Transverse colon (tissue), 4 donors: ENCODE results near the gene EML6. TPM values are rescaled to one million over a fixed set of nuclear protein-coding genes. Genes with fewer than 3 reads are reported as not detected.

ENCODE experiments used
- DNase-seq: peaks from one replicate; pipeline ENCODE4 v3.0.0-alpha.2; 2019
- H3K27ac ChIP-seq, 4 donors: fragments of 200-600 bp; sonication (generic); 2 replicates each; pipeline ENCODE4 v1.5.1; 2016 to 2018; ENCODE audit warnings: inconsistent platforms in 4 of 4
- H3K27me3 ChIP-seq: fragments of 200-600 bp; sonication (generic); 2 replicates; pipeline ENCODE4 v1.5.1; 2017; ENCODE audit warnings: inconsistent platforms
- H3K36me3 ChIP-seq, 4 donors: fragments of 200-600 bp; sonication (generic); 2 replicates each; pipeline ENCODE4 v1.5.1; 2017 to 2019; ENCODE audit warnings: inconsistent platforms in 4 of 4
- H3K4me1 ChIP-seq, 4 donors: fragments of 200-600 bp; sonication (generic); 2 replicates each; pipeline ENCODE4 v1.5.1; 2017 to 2020; ENCODE audit warnings: inconsistent platforms in 4 of 4
- H3K4me3 ChIP-seq, 4 donors: fragments of 200-600 bp; sonication (generic); 1 replicate in 1 of 4; 2 replicates in 3 of 4; pipeline versions ENCODE4 v1.5.1 to v1.6.1; 2017 to 2019; ENCODE audit warnings: inconsistent platforms in 4 of 4
- H3K9me3 ChIP-seq, 2 donors: fragments of 200-600 bp; sonication (generic); 2 replicates each; pipeline ENCODE4 v1.5.1; 2017 to 2019; ENCODE audit warnings: inconsistent platforms in 2 of 2
- EP300 ChIP-seq: sonication (generic); formaldehyde crosslinking; IDR thresholded peaks from one replicate; pipeline ENCODE4 v1.6.1; 2017; ENCODE audit warnings: antibody characterized with exemption, low read depth
- POLR2A ChIP-seq: fragments of 450-650 bp; IDR thresholded peaks from one replicate; pipeline ENCODE4 v1.6.1; 2016; ENCODE audit warnings: antibody characterized with exemption, mild to moderate bottlenecking, moderate library complexity
- POLR2AphosphoS5 ChIP-seq, 3 donors: sonication (generic); formaldehyde crosslinking; IDR thresholded peaks; one replicate each; pipeline ENCODE4 v1.6.1; 2016; ENCODE audit warnings: antibody characterized with exemption in 3 of 3
- WGBS, 2 donors: methylation state at CpG; one replicate each; pipeline ENCODE4 v1.1.5; 2018; ENCODE audit warnings: low coverage in 1 of 2; 5-methylcytosine and 5-hydroxymethylcytosine counted together
- in situ Hi-C, 4 donors: fragments of 200-750 bp; cut with MboI; loops; one replicate each; pipeline versions ENCODE4 v1.15.0 to v1.15.1; 2017; ENCODE audit warnings: low sequenced_read_pairs in 3 of 4, low pct_ligation_motif_present in 1 of 4, low pct_unique_long_range_greater_than_20kb in 1 of 4
- intact Hi-C: fragments of 100-400 bp; cut with DNase I; formaldehyde crosslinking; loops from one replicate; pipeline ENCODE4 v1.15.1; 2023; ENCODE audit warnings: low total_unique reads
- total RNA-seq, 4 donors: library from RNA; depleted of rRNA; stranded (reverse); fragments of >200 nt; gene quantifications; one replicate each; pipeline ENCODE4 v1.1.0, GENCODE V29; 2016
- TF ChIP-seq, protein P1 (sequence below), 5 experiments: fragments of 200-600 bp in 3 of 5; fragments of 450-650 bp in 2 of 5; sonication (generic) in 3 of 5; IDR thresholded peaks; 1 replicate in 2 of 5; 2 replicates in 3 of 5; pipeline ENCODE4 v1.5.1; 2016 to 2017; ENCODE audit warnings: antibody characterized with exemption in 5 of 5, inconsistent platforms in 3 of 5, mild to moderate bottlenecking in 2 of 5, moderate library complexity in 1 of 5

The EML6 gene
- total RNA-seq, 4 donors from 2014 or later = 1.5 to 8.2 (median 3.4) TPM

DNA sequence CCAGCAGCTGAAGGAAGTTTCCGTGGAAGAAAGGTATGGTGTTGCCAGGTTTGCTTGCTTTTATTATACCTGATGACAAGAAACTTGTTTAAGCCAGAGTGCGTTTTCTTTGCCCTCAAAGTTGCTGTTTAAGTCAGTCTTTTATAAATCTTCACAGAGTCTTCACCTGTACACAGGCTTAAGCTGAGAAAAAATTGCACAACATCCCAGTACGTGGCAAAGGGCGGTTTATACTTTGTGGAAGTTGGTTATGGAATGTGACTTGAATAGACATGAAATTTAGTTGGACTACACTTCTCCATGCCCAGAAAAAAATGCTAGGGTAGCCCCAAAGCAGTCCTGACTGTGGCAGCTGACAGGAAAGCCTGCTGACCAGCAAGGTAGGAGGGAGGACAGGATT, 205.3 kb downstream of the EML6 start:
- WGBS, 2 donors = 67 to 88% methylated on average over 1 to 4 of the region's 4 CpGs
- intact Hi-C loops = no loop called here
- no peak overlapping the region for H3K4me3 ChIP-seq
- H3K27me3 ChIP-seq = no peaks in the 10 kb centered on the region
- in situ Hi-C loops = no loop called here
- H3K36me3 ChIP-seq = no peaks in the 10 kb centered on the region
- H3K27ac ChIP-seq = no peak overlapping the region
- no peak for DNase-seq
- no peaks in the 10 kb centered on the region for H3K9me3 ChIP-seq
- no peaks in the 10 kb centered on the region for H3K4me1 ChIP-seq
- TF ChIP-seq, protein P1, sequence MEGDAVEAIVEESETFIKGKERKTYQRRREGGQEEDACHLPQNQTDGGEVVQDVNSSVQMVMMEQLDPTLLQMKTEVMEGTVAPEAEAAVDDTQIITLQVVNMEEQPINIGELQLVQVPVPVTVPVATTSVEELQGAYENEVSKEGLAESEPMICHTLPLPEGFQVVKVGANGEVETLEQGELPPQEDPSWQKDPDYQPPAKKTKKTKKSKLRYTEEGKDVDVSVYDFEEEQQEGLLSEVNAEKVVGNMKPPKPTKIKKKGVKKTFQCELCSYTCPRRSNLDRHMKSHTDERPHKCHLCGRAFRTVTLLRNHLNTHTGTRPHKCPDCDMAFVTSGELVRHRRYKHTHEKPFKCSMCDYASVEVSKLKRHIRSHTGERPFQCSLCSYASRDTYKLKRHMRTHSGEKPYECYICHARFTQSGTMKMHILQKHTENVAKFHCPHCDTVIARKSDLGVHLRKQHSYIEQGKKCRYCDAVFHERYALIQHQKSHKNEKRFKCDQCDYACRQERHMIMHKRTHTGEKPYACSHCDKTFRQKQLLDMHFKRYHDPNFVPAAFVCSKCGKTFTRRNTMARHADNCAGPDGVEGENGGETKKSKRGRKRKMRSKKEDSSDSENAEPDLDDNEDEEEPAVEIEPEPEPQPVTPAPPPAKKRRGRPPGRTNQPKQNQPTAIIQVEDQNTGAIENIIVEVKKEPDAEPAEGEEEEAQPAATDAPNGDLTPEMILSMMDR (IDR thresholded peaks at IDR 0.05) = no peak
- TF ChIP-seq POLR2AphosphoS5 (IDR thresholded peaks at IDR 0.05) (no peak), POLR2A (no peak), EP300 (no peak)

DNA sequence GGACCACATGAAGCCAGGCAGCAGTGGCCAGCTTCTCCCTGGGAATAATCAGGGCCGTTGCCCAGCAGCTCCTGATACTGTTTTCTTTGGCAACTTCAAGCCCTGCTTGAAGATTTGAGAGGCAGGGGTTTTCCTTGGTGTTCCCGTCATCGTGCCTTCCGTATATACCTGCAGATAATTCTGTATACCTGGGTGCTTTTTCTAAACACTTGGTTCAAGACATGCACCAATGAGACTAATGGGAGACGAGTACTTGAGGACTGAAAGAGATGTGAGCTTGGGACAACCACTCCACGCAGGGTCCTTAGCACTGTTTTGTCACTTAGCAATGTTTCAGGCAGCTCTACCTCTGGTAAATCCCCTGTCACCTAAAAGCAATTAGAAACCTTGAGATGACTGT, 208.0 kb downstream of the EML6 start:
- intact Hi-C loops = no loop called here
- TF ChIP-seq POLR2A (no peak), POLR2AphosphoS5 (IDR thresholded peaks at IDR 0.05) (no peak), EP300 (no peak)
- TF ChIP-seq, protein P1 (IDR thresholded peaks at IDR 0.05) = no peak
- WGBS, 2 donors = 90 to 94% methylated on average over 2 to 6 of the region's 6 CpGs

GRCh38 chr2:54935389-54935788, 211.9 kb downstream of the EML6 start:
- 89 to 92% methylated on average over 4 of the region's 4 CpGs for WGBS, 2 donors
- Histone ChIP-seq H3K4me1 (no peaks in the 10 kb centered on the region), H3K36me3 (no peaks in the 10 kb centered on the region), H3K9me3 (peaks cover 0 to 10% of the 10 kb centered on the region in 2 donors), H3K27me3 (no peaks in the 10 kb centered on the region), H3K4me3 (no peak overlapping the region), H3K27ac (no peak overlapping the region)
- DNase-seq = no peak
- no peak for TF ChIP-seq POLR2AphosphoS5 (IDR thresholded peaks at IDR 0.05)
- TF ChIP-seq EP300 = no peak
- no peak for TF ChIP-seq POLR2A
- TF ChIP-seq, protein P1 (IDR thresholded peaks at IDR 0.05) = no peak
- in situ Hi-C loops = no loop called here
- intact Hi-C loops = no loop called here

More for the DNA sequence above, 208.0 kb downstream of the EML6 start:
- H3K4me3 ChIP-seq = no peak overlapping the region
- H3K27me3 ChIP-seq = no peaks in the 10 kb centered on the region
- no peak for DNase-seq
- H3K9me3 ChIP-seq = no peaks in the 10 kb centered on the region
- H3K36me3 ChIP-seq = no peaks in the 10 kb centered on the region
- H3K4me1 ChIP-seq = no peaks in the 10 kb centered on the region
- in situ Hi-C loops = no loop called here
- no peak overlapping the region for H3K27ac ChIP-seq

DNA sequence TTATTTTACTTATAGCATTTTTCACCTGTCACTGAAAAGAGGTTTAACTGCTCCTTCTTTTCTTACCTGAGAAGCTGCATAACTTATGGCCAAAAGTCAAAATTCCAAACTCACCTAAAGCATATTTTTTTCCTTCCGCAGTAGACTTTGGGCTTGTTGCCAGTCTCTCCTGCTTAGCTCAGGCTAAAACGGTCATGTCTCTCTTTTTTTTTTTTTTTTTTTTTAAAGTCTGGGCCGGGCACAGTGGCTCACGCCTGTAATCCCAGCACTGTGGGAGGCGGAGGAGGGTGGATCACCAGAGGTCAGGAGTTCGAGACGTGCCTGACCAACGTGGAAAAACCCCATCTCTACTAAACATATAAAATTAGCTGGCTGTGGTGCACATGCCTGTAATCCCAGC, 213.3 kb downstream of the EML6 start:
- Histone ChIP-seq H3K4me3 (no peak overlapping the region), H3K27me3 (no peaks in the 10 kb centered on the region), H3K36me3 (no peaks in the 10 kb centered on the region), H3K27ac (no peak overlapping the region), H3K4me1 (no peaks in the 10 kb centered on the region), H3K9me3 (peaks cover 0 to 10% of the 10 kb centered on the region in 2 donors)
- in situ Hi-C loops = no loop called here
- WGBS, 2 donors = 83 to 86% methylated on average over 3 to 8 of the region's 8 CpGs
- no peak for TF ChIP-seq EP300
- TF ChIP-seq POLR2A = no peak
- TF ChIP-seq POLR2AphosphoS5 (IDR thresholded peaks at IDR 0.05) = no peak
- TF ChIP-seq, protein P1 (IDR thresholded peaks at IDR 0.05) = no peak
- intact Hi-C loops = no loop called here
- DNase-seq = no peak
